ENCODE measurements around the gene TLE5.
A peak's percentile ranks its signal among the peaks of the same experiment; 100 is the strongest.

DNA sequence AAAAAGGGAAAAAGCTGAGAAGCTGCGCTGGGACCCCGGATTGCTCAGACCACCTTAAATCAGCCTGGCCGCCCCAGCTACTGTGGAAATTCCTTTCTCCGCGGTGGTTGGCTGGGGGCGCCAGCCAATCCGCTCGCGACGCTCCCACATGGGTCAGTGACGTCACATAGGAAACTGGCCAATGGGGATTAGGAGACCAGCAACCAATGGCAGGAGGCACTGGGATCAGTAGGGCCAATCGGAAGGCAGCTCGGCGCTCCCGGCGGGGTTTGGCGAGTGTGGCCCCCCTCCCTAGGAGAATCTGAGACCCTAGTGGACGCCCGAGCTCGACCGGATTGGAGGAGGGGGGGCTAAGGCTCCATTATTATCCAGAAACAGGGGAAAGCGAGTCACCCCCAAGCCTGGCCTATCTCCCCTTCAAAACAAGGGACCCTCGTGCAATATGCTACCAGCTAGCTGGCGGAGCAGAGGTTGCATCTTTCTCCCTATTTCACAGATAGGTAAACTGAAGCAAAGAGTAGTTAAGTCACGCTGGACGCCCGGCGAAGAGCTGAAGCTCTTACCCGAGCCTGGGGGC lies 26.7 kb downstream of the TLE5 start:
- TF ChIP-seq, protein P1, sequence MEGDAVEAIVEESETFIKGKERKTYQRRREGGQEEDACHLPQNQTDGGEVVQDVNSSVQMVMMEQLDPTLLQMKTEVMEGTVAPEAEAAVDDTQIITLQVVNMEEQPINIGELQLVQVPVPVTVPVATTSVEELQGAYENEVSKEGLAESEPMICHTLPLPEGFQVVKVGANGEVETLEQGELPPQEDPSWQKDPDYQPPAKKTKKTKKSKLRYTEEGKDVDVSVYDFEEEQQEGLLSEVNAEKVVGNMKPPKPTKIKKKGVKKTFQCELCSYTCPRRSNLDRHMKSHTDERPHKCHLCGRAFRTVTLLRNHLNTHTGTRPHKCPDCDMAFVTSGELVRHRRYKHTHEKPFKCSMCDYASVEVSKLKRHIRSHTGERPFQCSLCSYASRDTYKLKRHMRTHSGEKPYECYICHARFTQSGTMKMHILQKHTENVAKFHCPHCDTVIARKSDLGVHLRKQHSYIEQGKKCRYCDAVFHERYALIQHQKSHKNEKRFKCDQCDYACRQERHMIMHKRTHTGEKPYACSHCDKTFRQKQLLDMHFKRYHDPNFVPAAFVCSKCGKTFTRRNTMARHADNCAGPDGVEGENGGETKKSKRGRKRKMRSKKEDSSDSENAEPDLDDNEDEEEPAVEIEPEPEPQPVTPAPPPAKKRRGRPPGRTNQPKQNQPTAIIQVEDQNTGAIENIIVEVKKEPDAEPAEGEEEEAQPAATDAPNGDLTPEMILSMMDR (IDR thresholded peaks at IDR 0.05): peak in 3 of 6 experiments; percentile 9 to 29 (median 12)
- TF ChIP-seq POLR2AphosphoS5 (IDR thresholded peaks at IDR 0.05): peak in 1 of 2 donors; percentile 68
- TF ChIP-seq POLR2A (IDR thresholded peaks at IDR 0.05): peak in 1 of 4 donors; percentile 53

All from upper lobe of left lung (tissue), 4 donors.